ENCODE results near the gene POLR1A.

Gene POLR1A

GRCh38 chr2:85988175-85988913, 117.3 kb downstream of the POLR1A start:
- no peak for DNase-seq (ENCODE audit: low spot score)

GRCh38 chr2:85987266-85988174, 118.2 kb downstream of the POLR1A start:
- TF ChIP-seq CTCF (IDR thresholded peaks at IDR 0.05; ENCODE audit: extremely low read depth, insufficient read depth, missing control alignments), result no peak
- no peak for DNase-seq (ENCODE audit: low spot score)
- in situ Hi-C loops (cut with MboI; ENCODE audit: low pct_unique_long_range_greater_than_20kb, low sequenced_read_pairs, unreplicated experiment), result no loop called here

More at GRCh38 chr2:85988175-85988913, 117.3 kb downstream of the POLR1A start:
- in situ Hi-C loops (cut with MboI; ENCODE audit: low pct_unique_long_range_greater_than_20kb, low sequenced_read_pairs, unreplicated experiment), result no loop called here
- TF ChIP-seq CTCF (IDR thresholded peaks at IDR 0.05; ENCODE audit: extremely low read depth, insufficient read depth, missing control alignments), result no peak

GRCh38 chr2:85986121-85986520, 119.6 kb downstream of the POLR1A start:
- in situ Hi-C loops (cut with MboI; ENCODE audit: low pct_unique_long_range_greater_than_20kb, low sequenced_read_pairs, unreplicated experiment), result no loop called here
- no peak for TF ChIP-seq CTCF (IDR thresholded peaks at IDR 0.05; ENCODE audit: extremely low read depth, insufficient read depth, missing control alignments)
- no peak for DNase-seq (ENCODE audit: low spot score)

- TF ChIP-seq CTCF (IDR thresholded peaks at IDR 0.05; ENCODE audit: extremely low read depth, insufficient read depth, missing control alignments), result no peak
- in situ Hi-C loops (cut with MboI; ENCODE audit: low pct_unique_long_range_greater_than_20kb, low sequenced_read_pairs, unreplicated experiment), result no loop called here
- no peak for DNase-seq (ENCODE audit: low spot score)
Observed at GRCh38 chr2:85984788-85985187, 120.9 kb downstream of the POLR1A start.

GRCh38 chr2:85983766-85984165, 121.9 kb downstream of the POLR1A start:
- no peak for TF ChIP-seq CTCF (IDR thresholded peaks at IDR 0.05; ENCODE audit: extremely low read depth, insufficient read depth, missing control alignments)
- in situ Hi-C loops (cut with MboI; ENCODE audit: low pct_unique_long_range_greater_than_20kb, low sequenced_read_pairs, unreplicated experiment), result no loop called here
- no peak for DNase-seq (ENCODE audit: low spot score)

- no peak for DNase-seq (ENCODE audit: low spot score)
- in situ Hi-C loops (cut with MboI; ENCODE audit: low pct_unique_long_range_greater_than_20kb, low sequenced_read_pairs, unreplicated experiment), result no loop called here
Observed at GRCh38 chr2:85981579-85982247, 124.0 kb downstream of the POLR1A start.

More at GRCh38 chr2:85981579-85982247, 124.0 kb downstream of the POLR1A start:
- no peak for TF ChIP-seq CTCF (IDR thresholded peaks at IDR 0.05; ENCODE audit: extremely low read depth, insufficient read depth, missing control alignments)

All from GM13977 (cell line).